Bronchial epithelial cell (primary cell): ENCODE results near the gene HDAC4. TPM values are rescaled to one million over a fixed set of nuclear protein-coding genes. Genes with fewer than 3 reads are reported as not detected.

ENCODE experiments used
- DNase-seq: peaks from one replicate; pipeline ENCODE4 v3.0.0-alpha.2; 2010; ENCODE audit warnings: low read depth
- FAIRE-seq: peaks from 2 replicates; lab custom pipeline; 2011; peaks lifted over from hg19 to GRCh38; lab: Jason Lieb, UNC
- H3K27me3 ChIP-seq: 2 replicates; pipeline ENCODE4 v1.5.1; 2011; ENCODE audit warnings: low read length; ENCODE audit not compliant: control insufficient read depth, insufficient read depth
- H3K36me3 ChIP-seq: 2 replicates; pipeline ENCODE4 v1.5.1; 2011; ENCODE audit warnings: low read length; ENCODE audit not compliant: control insufficient read depth, insufficient read depth
- H3K4me3 ChIP-seq: 2 replicates; pipeline ENCODE4 v1.5.1; 2011; ENCODE audit warnings: mild to moderate bottlenecking, low read depth, low read length, control low read depth
- total RNA-seq: library from RNA; depleted of rRNA; stranded (reverse); fragments of >200 nt; gene quantifications from 2 replicates; pipeline ENCODE4 v1.2.1, GENCODE V29; 2014
- TF ChIP-seq, protein P1 (sequence below): IDR thresholded peaks from 2 replicates; pipeline ENCODE4 v1.5.1; 2011; ENCODE audit warnings: mild to moderate bottlenecking, moderate library complexity, low read length, control low read depth, inconsistent platforms; ENCODE audit not compliant: insufficient read depth, severe bottlenecking

Gene HDAC4
- total RNA-seq, 1 donor from 2014 or later, result 5.3 TPM

DNA sequence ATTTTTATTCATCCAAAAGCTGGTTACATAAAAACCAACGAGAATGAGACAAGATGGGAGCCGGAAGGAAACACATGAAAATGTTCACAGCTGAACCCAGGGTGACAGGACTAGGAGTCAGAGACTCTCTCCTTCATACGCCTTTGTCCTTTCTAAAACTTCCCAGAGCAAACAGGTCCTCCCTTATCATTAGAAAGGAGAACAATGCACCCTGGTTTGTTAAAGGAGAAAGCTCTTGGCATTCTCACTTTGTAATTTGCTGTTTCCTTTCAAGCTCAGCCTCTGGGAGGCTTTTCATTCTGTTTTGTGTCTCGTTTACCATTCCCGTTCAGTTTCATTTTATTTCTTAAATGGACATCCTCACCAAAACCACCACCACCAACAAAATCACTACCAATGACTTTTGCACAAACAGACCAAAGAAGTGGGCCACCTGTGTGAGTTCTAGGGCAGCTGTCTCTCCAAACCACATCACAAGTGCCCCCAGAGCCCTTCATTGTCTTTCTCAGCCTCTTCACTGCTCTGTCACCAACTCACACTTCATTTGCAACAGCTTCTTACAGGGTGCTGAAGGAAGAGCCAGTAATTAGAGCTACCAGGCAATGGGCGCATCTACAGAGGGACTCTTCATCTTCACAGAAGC is 105.3 kb downstream of the HDAC4 start:
- no peaks in the 10 kb centered on the region for H3K36me3 ChIP-seq
- TF ChIP-seq, protein P1, sequence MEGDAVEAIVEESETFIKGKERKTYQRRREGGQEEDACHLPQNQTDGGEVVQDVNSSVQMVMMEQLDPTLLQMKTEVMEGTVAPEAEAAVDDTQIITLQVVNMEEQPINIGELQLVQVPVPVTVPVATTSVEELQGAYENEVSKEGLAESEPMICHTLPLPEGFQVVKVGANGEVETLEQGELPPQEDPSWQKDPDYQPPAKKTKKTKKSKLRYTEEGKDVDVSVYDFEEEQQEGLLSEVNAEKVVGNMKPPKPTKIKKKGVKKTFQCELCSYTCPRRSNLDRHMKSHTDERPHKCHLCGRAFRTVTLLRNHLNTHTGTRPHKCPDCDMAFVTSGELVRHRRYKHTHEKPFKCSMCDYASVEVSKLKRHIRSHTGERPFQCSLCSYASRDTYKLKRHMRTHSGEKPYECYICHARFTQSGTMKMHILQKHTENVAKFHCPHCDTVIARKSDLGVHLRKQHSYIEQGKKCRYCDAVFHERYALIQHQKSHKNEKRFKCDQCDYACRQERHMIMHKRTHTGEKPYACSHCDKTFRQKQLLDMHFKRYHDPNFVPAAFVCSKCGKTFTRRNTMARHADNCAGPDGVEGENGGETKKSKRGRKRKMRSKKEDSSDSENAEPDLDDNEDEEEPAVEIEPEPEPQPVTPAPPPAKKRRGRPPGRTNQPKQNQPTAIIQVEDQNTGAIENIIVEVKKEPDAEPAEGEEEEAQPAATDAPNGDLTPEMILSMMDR, result no peak
- H3K4me3 ChIP-seq, result no peak overlapping the region
- DNase-seq (no peak), FAIRE-seq (no peak)
- no peaks in the 10 kb centered on the region for H3K27me3 ChIP-seq

DNA sequence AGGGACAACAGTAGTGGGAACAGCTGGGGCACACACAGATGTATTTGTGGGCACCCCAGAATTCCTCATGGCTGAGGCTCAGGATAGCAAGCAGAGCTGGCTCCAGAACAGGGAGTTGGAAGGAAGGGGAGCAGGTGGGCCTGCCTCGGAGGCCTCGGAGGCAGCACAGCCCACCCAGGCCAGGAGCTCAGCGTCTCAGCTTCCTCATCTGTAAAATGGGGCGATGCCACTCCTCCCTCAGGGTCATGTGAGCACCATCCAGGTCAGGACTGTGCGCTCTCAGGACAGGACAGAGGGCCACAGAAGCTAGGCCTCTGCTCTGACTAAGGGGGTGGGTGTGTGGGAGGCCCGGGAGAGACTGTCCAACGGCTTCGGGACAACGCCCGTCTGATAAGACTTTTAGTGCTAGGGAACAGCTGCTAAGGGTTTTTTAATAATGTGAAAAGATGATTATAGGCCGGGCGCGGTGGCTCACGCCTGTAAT is 106.2 kb downstream of the HDAC4 start:
- DNase-seq (no peak), FAIRE-seq (no peak)
- H3K36me3 ChIP-seq, result no peaks in the 10 kb centered on the region
- H3K4me3 ChIP-seq, result no peak overlapping the region
- no peaks in the 10 kb centered on the region for H3K27me3 ChIP-seq
- TF ChIP-seq, protein P1, result no peak

DNA sequence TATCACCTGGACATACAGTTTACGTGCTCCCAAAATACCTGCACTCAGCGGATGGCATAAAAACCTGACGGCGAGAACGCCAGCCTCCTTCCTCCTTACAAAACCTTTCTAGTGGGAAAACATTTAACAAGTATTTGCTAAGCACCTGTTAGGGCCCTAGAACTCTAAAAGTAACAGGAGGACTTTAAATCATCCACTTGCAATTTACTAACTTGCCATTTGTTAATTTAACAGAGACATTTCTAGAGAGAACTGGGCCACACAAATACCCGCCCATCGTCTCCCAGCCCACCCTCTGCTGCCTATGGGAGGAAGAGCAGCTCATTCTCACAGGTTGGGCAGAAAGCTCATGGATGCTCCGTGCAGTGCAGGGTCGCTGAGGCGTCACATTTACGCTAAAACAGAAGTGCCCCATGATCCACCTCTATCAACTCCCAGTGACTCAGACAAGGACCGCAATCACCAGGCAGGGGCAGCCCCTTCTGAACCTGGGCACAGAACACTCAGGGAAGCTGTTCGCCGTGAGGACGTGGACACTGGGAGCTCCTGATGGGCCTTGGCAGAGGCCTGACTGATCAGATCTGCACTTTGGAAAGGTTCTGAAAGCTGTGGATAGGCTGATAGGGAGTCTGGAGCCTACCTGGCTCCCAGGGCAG is 106.9 kb downstream of the HDAC4 start:
- H3K27me3 ChIP-seq, result no peaks in the 10 kb centered on the region
- no peak overlapping the region for H3K4me3 ChIP-seq
- FAIRE-seq (no peak), DNase-seq (no peak)
- no peaks in the 10 kb centered on the region for H3K36me3 ChIP-seq
- TF ChIP-seq, protein P1, result no peak

DNA sequence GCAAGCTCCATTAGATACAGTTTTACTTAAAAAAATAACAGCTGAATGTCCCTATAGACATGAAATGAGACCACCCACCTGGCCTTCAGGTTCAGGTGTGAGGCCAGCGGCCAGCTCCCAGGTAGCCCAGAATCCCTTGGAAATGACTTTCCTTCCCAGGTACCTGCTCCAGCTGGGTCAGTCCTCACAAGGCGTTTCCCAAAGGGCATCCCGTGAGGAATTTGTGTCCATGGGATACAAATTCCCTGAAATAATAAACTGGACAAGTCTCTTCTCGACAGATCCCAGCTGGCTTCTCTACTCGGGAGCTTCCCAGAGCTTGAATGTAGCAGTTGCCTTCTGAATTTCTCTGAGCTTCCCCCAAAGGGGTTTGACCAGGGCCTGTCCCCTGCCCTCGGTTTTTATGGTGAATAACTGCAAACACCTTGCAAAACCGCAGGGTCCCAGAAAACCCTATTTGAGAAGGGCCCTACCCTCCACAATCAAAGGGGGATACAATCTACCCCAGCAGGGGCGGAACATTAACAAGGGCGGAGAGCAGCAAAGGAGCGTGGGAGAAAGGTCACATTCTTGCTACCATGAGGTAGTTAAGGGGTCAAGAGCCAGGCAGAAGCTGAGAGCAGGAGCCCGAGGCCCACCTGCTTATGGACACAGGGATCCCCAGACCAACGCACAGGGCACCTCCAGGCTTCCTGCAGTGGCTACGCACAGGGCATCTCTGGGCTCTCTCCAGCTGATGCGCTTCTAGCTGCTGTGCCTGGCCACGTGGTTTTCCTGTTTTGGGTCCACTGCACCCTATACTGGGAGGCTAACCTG is 107.7 kb downstream of the HDAC4 start:
- no peaks in the 10 kb centered on the region for H3K27me3 ChIP-seq
- no peak overlapping the region for H3K4me3 ChIP-seq
- FAIRE-seq, result no peak
- no peaks in the 10 kb centered on the region for H3K36me3 ChIP-seq
- TF ChIP-seq, protein P1, result no peak
- DNase-seq, result no peak

DNA sequence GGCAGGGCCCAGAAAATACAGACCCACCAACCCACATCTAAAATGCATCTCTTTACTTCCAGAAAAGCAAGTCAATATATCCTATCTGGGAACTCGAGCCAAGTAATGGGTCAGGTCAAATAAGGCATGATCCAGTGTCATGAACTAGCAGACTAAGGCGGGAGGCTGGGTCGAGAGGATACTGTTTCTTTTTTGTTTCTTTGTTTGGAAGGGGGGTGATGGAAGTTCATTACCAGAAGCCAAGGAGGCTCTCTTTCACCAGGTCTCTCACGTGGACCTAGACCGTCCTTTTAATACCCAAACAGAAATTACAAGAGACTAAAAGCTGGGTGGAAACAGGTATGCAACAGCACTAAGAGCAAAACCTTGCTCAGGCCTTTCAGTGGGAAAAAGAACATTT is 108.3 kb downstream of the HDAC4 start:
- TF ChIP-seq, protein P1, result no peak
- no peak for DNase-seq
- H3K27me3 ChIP-seq, result no peaks in the 10 kb centered on the region
- H3K36me3 ChIP-seq, result no peaks in the 10 kb centered on the region
- H3K4me3 ChIP-seq, result no peak overlapping the region
- FAIRE-seq, result no peak
